Suprapubic skin (tissue), 4 donors: ENCODE results near the gene SHROOM3. TPM values are rescaled to one million over a fixed set of nuclear protein-coding genes. Genes with fewer than 3 reads are reported as not detected.

Experiments used
- DNase-seq, 2 donors: peaks; one replicate each; pipeline ENCODE4 v3.0.0-alpha.2; 2019; ENCODE audit warnings: low spot score in 2 of 2
- H3K27ac ChIP-seq: fragments of 200-600 bp; sonication (generic); one replicate; pipeline ENCODE4 v1.5.1; 2019
- H3K27me3 ChIP-seq: fragments of 200-600 bp; sonication (generic); one replicate; pipeline ENCODE4 v1.5.1; 2019
- H3K36me3 ChIP-seq: fragments of 200-600 bp; sonication (generic); one replicate; pipeline ENCODE4 v1.5.1; 2019
- H3K4me1 ChIP-seq: fragments of 200-600 bp; sonication (generic); one replicate; pipeline ENCODE4 v1.5.1; 2019
- H3K4me3 ChIP-seq: fragments of 200-600 bp; sonication (generic); one replicate; pipeline ENCODE4 v1.5.1; 2019; ENCODE audit warnings: mild to moderate bottlenecking
- H3K9me3 ChIP-seq: fragments of 200-600 bp; sonication (generic); one replicate; pipeline ENCODE4 v1.5.1; 2019
- CTCF ChIP-seq, 2 donors: fragments of 200-600 bp in 1 of 2; fragments of 450-650 bp in 1 of 2; sonication (generic) in 1 of 2; IDR thresholded peaks; one replicate each; pipeline ENCODE4 v1.5.1; 2016 to 2019; ENCODE audit warnings: antibody characterized with exemption in 2 of 2, mild to moderate bottlenecking in 1 of 2, moderate library complexity in 1 of 2
- EP300 ChIP-seq: sonication (generic); formaldehyde crosslinking; IDR thresholded peaks from one replicate; pipeline ENCODE4 v1.6.1; 2017; ENCODE audit warnings: antibody characterized with exemption
- POLR2AphosphoS5 ChIP-seq, 3 donors: sonication (generic); formaldehyde crosslinking; IDR thresholded peaks; one replicate each; pipeline ENCODE4 v1.6.1; 2017; ENCODE audit warnings: antibody characterized with exemption in 3 of 3
- WGBS: methylation state at CpG from one replicate; pipeline ENCODE4 v1.1.5; 2018; 5-methylcytosine and 5-hydroxymethylcytosine counted together
- total RNA-seq, 4 donors: library from RNA; depleted of rRNA; stranded (reverse); fragments of >200 nt; gene quantifications; one replicate each; pipeline ENCODE4 v1.1.0, GENCODE V29; 2016

The SHROOM3 gene
- total RNA-seq, 4 donors from 2014 or later, result 25.7 to 41.4 (median 29.8) TPM

- peak overlapping the region; percentile 67 for H3K27ac ChIP-seq
- H3K4me3 ChIP-seq, result no peak overlapping the region
- no peak for DNase-seq
- no peaks in the 10 kb centered on the region for H3K27me3 ChIP-seq
- H3K4me1 ChIP-seq, result peaks cover 22% of the 10 kb centered on the region
- no peaks in the 10 kb centered on the region for H3K36me3 ChIP-seq
- H3K9me3 ChIP-seq, result no peaks in the 10 kb centered on the region
- TF ChIP-seq CTCF (IDR thresholded peaks at IDR 0.05), result no peak
- no peak for TF ChIP-seq EP300
- TF ChIP-seq POLR2AphosphoS5 (IDR thresholded peaks at IDR 0.05), result no peak
- 80% methylated on average over 7 of the region's 7 CpGs for WGBS
Observed at GRCh38 chr4:76831711-76832373, 396.8 kb downstream of the SHROOM3 start.

Other genes with a start within 250 kb of the SHROOM3 start
- gene SCARB2, start 221.4 kb upstream of the SHROOM3 start, total RNA-seq, result 100 to 1,000 TPM in 2 of 4 donors, 10 to 100 TPM in 2; 87.6 to 107 (median 95.8) TPM
- 1 to 10 TPM in 2 of 4 donors, under 1 TPM in 2; 0.30 to 5.3 (median 0.98) TPM for gene FAM47E, start 183.5 kb upstream of the SHROOM3 start, total RNA-seq
- under 1 TPM; 0.47 to 0.76 (median 0.55) TPM for gene STBD1, start 128.5 kb upstream of the SHROOM3 start, total RNA-seq
- under 1 TPM in 1 of 4 donors, not detected in 3; 0.72 TPM for gene CCDC158, start 14.1 kb upstream of the SHROOM3 start, total RNA-seq